Activated T-cell treated with anti-CD3 and anti-CD28 coated beads, Interleukin-2, amount 50 U/mL, for 24 hours (primary cell): ENCODE data around the gene PCDH9.

Source experiments
- DNase-seq: peaks from one replicate; pipeline ENCODE4 v3.0.0-alpha.2; 2020
- H3K27ac Mint-ChIP-seq: 2 replicates; pipeline ENCODE4 v1.8.0; 2020; ENCODE audit warnings: mild to moderate bottlenecking, mixed read lengths
- H3K27me3 Mint-ChIP-seq: 2 replicates; pipeline ENCODE4 v1.8.0; 2020; ENCODE audit warnings: mixed read lengths
- H3K36me3 Mint-ChIP-seq: 2 replicates; pipeline ENCODE4 v1.8.0; 2020; ENCODE audit warnings: low read depth, mixed read lengths
- H3K4me1 Mint-ChIP-seq: 2 replicates; pipeline ENCODE4 v1.8.0; 2020; ENCODE audit warnings: low read depth, mixed read lengths
- H3K4me3 Mint-ChIP-seq: 2 replicates; pipeline ENCODE4 v1.8.0; 2020; ENCODE audit warnings: mild to moderate bottlenecking, moderate library complexity, mixed read lengths
- H3K9me3 Mint-ChIP-seq: 2 replicates; pipeline ENCODE4 v1.8.0; 2020; ENCODE audit warnings: mixed read lengths

PCDH9 gene

GRCh38 chr13:67229481-67230403 lies at the start of gene PCDH9:
PCDH9 (minus strand) TSS chr13:67230336; CDS start chr13:67228440, 1,896 bp downstream.
- peaks cover 24% of the 10 kb centered on the region for H3K27me3 Mint-ChIP-seq
- DNase-seq, result peak; percentile 32
- H3K4me1 Mint-ChIP-seq, result peaks cover 11% of the 10 kb centered on the region
- H3K9me3 Mint-ChIP-seq, result no peaks in the 10 kb centered on the region
- H3K27ac Mint-ChIP-seq, result no peak within 1 kb of the TSS
- H3K36me3 Mint-ChIP-seq, result peaks cover 2% of the 10 kb centered on the region
- no peak within 1 kb of the TSS for H3K4me3 Mint-ChIP-seq

- no peaks in the 10 kb centered on the region for H3K4me1 Mint-ChIP-seq
Measured at GRCh38 chr13:67278235-67278634, 48.1 kb upstream of the PCDH9 start.

DNA sequence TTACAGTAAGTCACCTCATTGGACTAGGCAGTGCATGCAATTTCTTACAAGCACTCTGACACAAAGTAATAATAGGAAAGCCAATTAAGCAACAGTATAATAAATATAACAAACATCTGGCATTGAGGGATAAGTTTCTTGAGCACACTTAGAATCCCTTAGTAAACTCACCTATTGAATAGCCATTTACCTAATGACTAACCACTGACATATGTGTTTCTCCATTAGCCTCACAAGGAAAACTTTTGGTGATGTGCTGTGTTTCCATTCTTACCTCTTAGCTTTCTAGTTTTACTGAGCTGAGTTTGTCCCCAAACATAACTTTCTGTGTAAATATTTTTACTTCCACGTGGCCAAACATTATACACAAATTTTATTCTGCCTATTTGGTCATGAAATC lies 47.4 kb upstream of the PCDH9 start:
- H3K36me3 Mint-ChIP-seq, result no peaks in the 10 kb centered on the region
- peaks cover 4% of the 10 kb centered on the region for H3K9me3 Mint-ChIP-seq
- no peak overlapping the region for H3K27ac Mint-ChIP-seq
- H3K4me3 Mint-ChIP-seq, result no peak overlapping the region
- no peaks in the 10 kb centered on the region for H3K4me1 Mint-ChIP-seq
- DNase-seq, result no peak
- H3K27me3 Mint-ChIP-seq, result no peaks in the 10 kb centered on the region

More at GRCh38 chr13:67278235-67278634, 48.1 kb upstream of the PCDH9 start:
- no peaks in the 10 kb centered on the region for H3K36me3 Mint-ChIP-seq
- DNase-seq, result no peak
- peaks cover 4% of the 10 kb centered on the region for H3K9me3 Mint-ChIP-seq
- no peaks in the 10 kb centered on the region for H3K27me3 Mint-ChIP-seq
- no peak overlapping the region for H3K4me3 Mint-ChIP-seq
- H3K27ac Mint-ChIP-seq, result no peak overlapping the region

DNA sequence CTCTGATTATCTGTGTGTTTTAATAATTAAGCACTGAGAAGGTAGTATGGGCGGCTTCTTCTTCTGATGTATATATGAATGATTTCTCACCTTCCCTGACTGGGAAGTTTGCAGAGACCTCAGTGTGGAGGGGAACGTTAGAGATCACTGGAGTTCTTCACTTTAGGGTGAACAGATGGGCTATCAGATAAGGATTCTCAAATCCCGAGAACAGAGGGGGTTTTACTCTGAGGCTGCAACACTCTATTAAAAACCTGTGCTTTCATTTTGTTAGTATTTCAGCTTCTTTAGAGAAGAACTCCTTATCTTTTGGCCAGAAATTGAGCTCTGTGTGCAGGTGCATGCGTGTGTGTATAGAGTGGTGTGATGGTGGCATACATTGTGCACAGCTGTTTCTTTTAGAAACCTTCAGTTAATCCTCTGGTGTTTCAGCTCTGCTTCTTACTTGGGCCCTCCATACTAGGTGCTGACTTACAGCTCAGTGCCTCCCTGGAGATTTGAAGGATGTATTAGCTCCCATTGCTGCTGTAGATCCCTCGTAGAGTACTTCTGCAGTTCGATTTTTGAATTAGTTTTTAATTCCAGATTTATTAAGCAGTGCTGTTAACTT lies 45.3 kb upstream of the PCDH9 start:
- Mint-ChIP-seq H3K27ac (no peak overlapping the region), H3K4me3 (no peak overlapping the region), H3K4me1 (no peaks in the 10 kb centered on the region), H3K9me3 (peaks cover 4% of the 10 kb centered on the region), H3K36me3 (no peaks in the 10 kb centered on the region), H3K27me3 (no peaks in the 10 kb centered on the region)
- no peak for DNase-seq

- Mint-ChIP-seq H3K27me3 (no peaks in the 10 kb centered on the region), H3K4me3 (no peak overlapping the region), H3K36me3 (no peaks in the 10 kb centered on the region), H3K4me1 (no peaks in the 10 kb centered on the region), H3K27ac (no peak overlapping the region), H3K9me3 (peaks cover 4% of the 10 kb centered on the region)
- no peak for DNase-seq
Measured at GRCh38 chr13:67273001-67273400, 42.9 kb upstream of the PCDH9 start.

DNA sequence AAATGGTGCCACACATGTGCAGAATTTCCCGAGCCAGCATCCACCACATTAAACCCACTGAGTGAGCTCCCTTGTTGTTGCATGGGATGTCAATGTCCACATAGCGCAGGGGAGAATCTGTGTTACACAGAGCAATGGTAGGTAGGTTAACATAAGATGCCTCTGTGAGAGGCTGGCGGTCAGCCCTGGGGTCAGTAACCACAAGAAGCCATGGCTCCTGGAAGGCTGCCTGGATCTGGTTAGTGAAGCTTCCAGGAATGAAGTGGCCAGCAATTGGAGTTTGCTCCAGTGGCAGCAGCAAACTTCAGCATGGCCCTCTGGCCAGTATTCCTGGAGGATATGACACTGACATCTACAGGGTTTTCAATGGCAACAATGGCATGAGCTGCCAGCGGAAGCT lies 37.0 kb upstream of the PCDH9 start:
- no peaks in the 10 kb centered on the region for H3K4me1 Mint-ChIP-seq
- H3K4me3 Mint-ChIP-seq, result no peak overlapping the region
- no peaks in the 10 kb centered on the region for H3K9me3 Mint-ChIP-seq
- no peak overlapping the region for H3K27ac Mint-ChIP-seq
- DNase-seq, result no peak
- H3K36me3 Mint-ChIP-seq, result no peaks in the 10 kb centered on the region
- H3K27me3 Mint-ChIP-seq, result no peaks in the 10 kb centered on the region

- H3K9me3 Mint-ChIP-seq, result no peaks in the 10 kb centered on the region
- H3K27me3 Mint-ChIP-seq, result no peaks in the 10 kb centered on the region
- H3K27ac Mint-ChIP-seq, result no peak overlapping the region
- H3K36me3 Mint-ChIP-seq, result no peaks in the 10 kb centered on the region
- H3K4me1 Mint-ChIP-seq, result no peaks in the 10 kb centered on the region
- no peak for DNase-seq
- H3K4me3 Mint-ChIP-seq, result no peak overlapping the region
Measured at GRCh38 chr13:67259208-67259607, 29.1 kb upstream of the PCDH9 start.

DNA sequence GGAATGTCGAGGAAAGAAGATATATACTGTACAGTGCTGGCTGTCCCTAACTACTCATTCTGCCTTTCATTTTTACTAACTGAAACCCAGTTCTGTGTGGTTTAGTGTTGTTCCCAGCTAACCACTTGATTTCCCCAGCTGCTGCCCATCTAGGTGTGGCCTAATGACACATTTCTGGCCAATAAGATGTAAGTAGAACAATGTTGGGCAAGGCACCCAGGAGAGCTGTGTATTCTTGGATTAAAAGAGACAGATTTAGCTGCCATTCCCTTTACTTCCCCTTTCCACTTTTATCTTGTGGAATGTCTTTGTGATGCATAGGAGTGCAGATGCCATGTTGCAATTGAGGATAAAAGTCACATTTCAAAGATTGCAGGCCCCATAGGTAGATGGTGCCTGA lies 28.3 kb upstream of the PCDH9 start:
- no peaks in the 10 kb centered on the region for H3K27me3 Mint-ChIP-seq
- no peak for DNase-seq
- no peaks in the 10 kb centered on the region for H3K9me3 Mint-ChIP-seq
- no peak overlapping the region for H3K4me3 Mint-ChIP-seq
- no peak overlapping the region for H3K27ac Mint-ChIP-seq
- H3K36me3 Mint-ChIP-seq, result no peaks in the 10 kb centered on the region
- no peaks in the 10 kb centered on the region for H3K4me1 Mint-ChIP-seq

GRCh38 chr13:67238861-67239260 lies 8.7 kb upstream of the PCDH9 start:
- Mint-ChIP-seq H3K36me3 (no peaks in the 10 kb centered on the region), H3K27ac (no peak overlapping the region), H3K9me3 (no peaks in the 10 kb centered on the region), H3K4me3 (no peak overlapping the region), H3K27me3 (no peaks in the 10 kb centered on the region), H3K4me1 (no peaks in the 10 kb centered on the region)
- no peak for DNase-seq

- Mint-ChIP-seq H3K27me3 (no peaks in the 10 kb centered on the region), H3K36me3 (no peaks in the 10 kb centered on the region), H3K27ac (no peak overlapping the region), H3K4me3 (no peak overlapping the region), H3K4me1 (no peaks in the 10 kb centered on the region), H3K9me3 (no peaks in the 10 kb centered on the region)
- DNase-seq, result no peak
Measured at GRCh38 chr13:67238277-67238859, 8.2 kb upstream of the PCDH9 start.

DNA sequence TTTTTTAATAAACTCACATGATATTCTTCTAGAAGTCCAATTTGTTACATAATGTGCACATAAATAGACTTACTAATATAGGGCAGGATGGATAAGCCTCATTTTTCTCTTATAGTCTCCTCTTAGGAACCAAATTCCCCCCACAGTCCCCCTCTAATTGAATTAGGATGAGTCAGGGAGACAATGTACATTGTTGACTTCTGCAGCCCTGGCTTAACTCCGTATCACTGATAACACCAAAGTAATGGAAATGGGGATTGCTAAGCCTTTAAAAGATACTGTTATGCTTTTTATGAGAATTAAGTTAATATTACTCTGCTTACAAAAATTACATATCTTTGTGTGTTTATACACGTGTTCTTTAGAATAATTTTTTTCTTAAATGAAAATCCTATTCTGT lies 5.1 kb upstream of the PCDH9 start:
- no peak for DNase-seq
- Mint-ChIP-seq H3K9me3 (no peaks in the 10 kb centered on the region), H3K4me1 (peaks cover 11% of the 10 kb centered on the region), H3K27me3 (peaks cover 16% of the 10 kb centered on the region), H3K27ac (no peak overlapping the region), H3K36me3 (peaks cover 2% of the 10 kb centered on the region), H3K4me3 (no peak overlapping the region)

- peaks cover 2% of the 10 kb centered on the region for H3K36me3 Mint-ChIP-seq
- peaks cover 20% of the 10 kb centered on the region for H3K27me3 Mint-ChIP-seq
- no peak overlapping the region for H3K27ac Mint-ChIP-seq
- H3K9me3 Mint-ChIP-seq, result no peaks in the 10 kb centered on the region
- DNase-seq, result no peak
- H3K4me1 Mint-ChIP-seq, result peaks cover 11% of the 10 kb centered on the region
- H3K4me3 Mint-ChIP-seq, result no peak overlapping the region
Measured at GRCh38 chr13:67232384-67232783, 2.2 kb upstream of the PCDH9 start.

GRCh38 chr13:67231289-67232000 lies 1.3 kb upstream of the PCDH9 start:
- peaks cover 11% of the 10 kb centered on the region for H3K4me1 Mint-ChIP-seq
- no peak for DNase-seq
- H3K36me3 Mint-ChIP-seq, result peaks cover 2% of the 10 kb centered on the region
- H3K27ac Mint-ChIP-seq, result peak overlapping the region; percentile 24
- H3K4me3 Mint-ChIP-seq, result no peak overlapping the region
- H3K27me3 Mint-ChIP-seq, result peaks cover 22% of the 10 kb centered on the region
- H3K9me3 Mint-ChIP-seq, result no peaks in the 10 kb centered on the region

- no peak overlapping the region for H3K4me3 Mint-ChIP-seq
- H3K27me3 Mint-ChIP-seq, result peaks cover 24% of the 10 kb centered on the region
- peak; percentile 92 for DNase-seq
- H3K27ac Mint-ChIP-seq, result no peak overlapping the region
- H3K36me3 Mint-ChIP-seq, result peaks cover 2% of the 10 kb centered on the region
- H3K9me3 Mint-ChIP-seq, result no peaks in the 10 kb centered on the region
- H3K4me1 Mint-ChIP-seq, result peaks cover 11% of the 10 kb centered on the region
Measured at GRCh38 chr13:67230404-67231288, 510 bp upstream of the PCDH9 start.
